ENCODE data around the gene EHMT1. TPM values are rescaled to one million over a fixed set of nuclear protein-coding genes. Genes with fewer than 3 reads are reported as not detected.

EHMT1 gene
- total and polyA plus RNA-seq, 2 of the 8 experiments (the other 6 are each of a cell fraction or from before 2014, with no cell fraction given): 95.7 to 163 TPM

GRCh38 chr9:137829260-137829996 lies 210.6 kb downstream of the EHMT1 start:
- Histone ChIP-seq H3K27me3 (replicated peaks in 1 of 4; ENCODE audit: control insufficient read depth in 3 of 4, extremely low read depth in 1 of 4, insufficient read depth in 3 of 4, low read length in 3 of 4) (no peaks in the 10 kb centered on the region), H2BK20ac (ENCODE audit: low read length) (no peak overlapping the region), H2BK120ac (replicated peaks; ENCODE audit: low read depth, low read length) (no peak overlapping the region), H3K14ac (ENCODE audit: insufficient read length) (no peak overlapping the region), H3K4me2 (ENCODE audit: insufficient read depth in 1 of 2, low read depth in 2 of 2, low read length in 2 of 2) (no peak overlapping the region), H2AFZ (ENCODE audit: low read length) (no peak overlapping the region), H3K27ac (ENCODE audit: low read depth, low read length) (no peak overlapping the region), H2BK12ac (ENCODE audit: low read depth, low read length) (no peak overlapping the region), H2BK15ac (ENCODE audit: low read length) (no peak overlapping the region), H3K18ac (ENCODE audit: extremely low read depth, low read length) (no peak overlapping the region), H2AK5ac (ENCODE audit: low read depth, low read length) (no peak overlapping the region), H3K36me3 (ENCODE audit: control insufficient read depth in 2 of 4, insufficient read depth in 4 of 4, low read length in 3 of 4) (peaks cover 4 to 21% (median 13%) of the 10 kb centered on the region in 4 experiments; a peak in 6 of 8 replicates), H3K56ac (replicated peaks; ENCODE audit: insufficient read length, low read depth, low read length) (no peak overlapping the region), H4K20me1 (replicated peaks in 1 of 2; ENCODE audit: control insufficient read depth in 1 of 2, insufficient read depth in 2 of 2, low read length in 2 of 2) (peaks cover 3 to 8% of the 10 kb centered on the region in 2 experiments), H3K79me1 (ENCODE audit: low read depth, low read length) (peaks cover 3% of the 10 kb centered on the region), H3K79me2 (ENCODE audit: control insufficient read depth in 1 of 2, insufficient read depth in 2 of 2, low read length in 2 of 2) (peaks cover 0 to 10% of the 10 kb centered on the region in 2 experiments; a peak in 1 of 4 replicates), H3K4ac (replicated peaks; ENCODE audit: insufficient read length, low read depth, low read length) (no peak overlapping the region), H3K4me3 (ENCODE audit: extremely low read depth in 1 of 4, insufficient read depth in 2 of 4, low read depth in 3 of 4, low read length in 4 of 4) (no peak overlapping the region), H2BK5ac (ENCODE audit: low read depth, low read length) (no peak overlapping the region), H3K9ac (replicated peaks in 1 of 4; ENCODE audit: extremely low read depth in 1 of 4, low read depth in 3 of 4, low read length in 3 of 4) (no peak overlapping the region), H3K23ac (ENCODE audit: insufficient read length) (no peak overlapping the region), H4K91ac (replicated peaks; ENCODE audit: insufficient read length, low read length) (no peak overlapping the region), H3K4me1 (replicated peaks in 1 of 4; ENCODE audit: control insufficient read depth in 3 of 4, insufficient read depth in 4 of 4, low read length in 3 of 4) (no peaks in the 10 kb centered on the region), H4K8ac (ENCODE audit: extremely low read depth, insufficient read depth, low read length) (no peak overlapping the region), H4K5ac (ENCODE audit: insufficient read length, low read depth, low read length) (no peak overlapping the region), H3K9me3 (ENCODE audit: insufficient read depth in 2 of 2, low read depth in 1 of 2, low read length in 1 of 2) (no peaks in the 10 kb centered on the region; a peak in 1 of 4 replicates), H3K23me2 (ENCODE audit: low read depth, low read length) (no peaks in the 10 kb centered on the region)
- CTCF ChIA-PET (ENCODE audit: partially characterized antibody): interaction anchor here (1.0 kb wide), 1 partner anchor 7 kb away, joined by 3 read pairs; no protein-coding TSS in a partner anchor
- no peak for DNase-seq (ENCODE audit: low read depth in 1 of 2, low spot score in 2 of 2)
- FAIRE-seq: no peak
- 93% methylated on average over 14 of the region's 14 CpGs; no CpG with 5 or more reads in 1 of the 2 experiments for WGBS, 2 experiments (ENCODE audit: extremely low coverage in 1 of 2, insufficient coverage in 1 of 2, insufficient read length in 1 of 2, insufficient replicate concordance in 2 of 2, low coverage in 1 of 2, low lambda C conversion rate in 2 of 2, missing lambda C conversion rate in 1 of 2)
- POLR2A ChIA-PET (ENCODE audit: partially characterized antibody): no interaction called here
- TF ChIP-seq BRCA1 (IDR thresholded peaks at IDR 0.05; ENCODE audit: low read depth, low read length) (no peak), POU5F1 (IDR thresholded peaks at IDR 0.05; ENCODE audit: low read depth, low read length) (no peak)

Data from H1 (cell line).